Stimulated activated naive CD4-positive, alpha-beta T cell treated with Interleukin-2 at 50 U/mL for 16 hours (primary cell): ENCODE measurements around the gene MACROD1.

ENCODE experiments used
- DNase-seq: peaks from one replicate; lab custom pipeline; 2025; lab: John Stamatoyannopoulos, UW

The MACROD1 gene

DNA sequence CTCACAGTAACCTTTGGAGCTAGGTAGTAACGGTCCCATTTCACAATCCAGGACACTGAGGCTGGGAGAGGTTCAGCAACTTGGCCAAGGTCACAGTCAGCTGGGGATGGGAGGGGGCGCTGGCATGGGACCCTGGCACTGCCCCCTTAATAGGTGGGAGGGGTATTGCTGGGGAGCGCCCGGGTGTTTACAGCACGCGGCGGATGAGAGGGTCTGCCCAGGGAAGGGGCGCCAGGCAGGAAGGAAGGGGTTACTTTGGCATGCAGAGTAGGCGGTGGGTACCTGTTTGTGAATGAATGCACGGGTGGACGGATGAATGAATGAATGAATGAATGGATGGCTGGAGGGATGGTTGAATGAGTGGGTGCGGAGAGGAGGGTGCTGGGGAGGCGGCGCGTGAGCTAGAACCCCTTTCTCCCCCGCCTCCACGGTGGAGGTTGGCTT lies 130.8 kb downstream of the MACROD1 start:
- DNase-seq, result no peak

DNA sequence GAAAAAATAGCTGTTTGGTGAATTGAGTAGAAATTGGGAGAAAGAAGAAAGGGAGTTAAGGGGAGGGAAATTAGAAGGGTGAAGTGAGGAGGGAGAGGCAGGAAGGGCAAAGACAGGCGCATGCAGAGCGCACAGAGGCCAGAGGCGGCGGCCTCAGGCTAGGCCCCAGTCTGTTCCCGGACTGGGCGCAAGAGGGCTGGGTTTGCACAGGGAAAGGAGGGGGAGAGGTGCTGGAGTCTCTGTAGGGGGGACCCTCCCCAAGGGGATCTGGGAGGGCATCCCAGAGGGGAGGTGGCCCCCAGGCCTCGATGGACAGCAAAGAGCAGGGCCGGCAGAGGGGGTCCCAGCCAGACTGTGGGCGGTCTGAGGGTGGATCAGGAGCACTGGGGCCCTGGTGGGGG lies 131.5 kb downstream of the MACROD1 start:
- no peak for DNase-seq

DNA sequence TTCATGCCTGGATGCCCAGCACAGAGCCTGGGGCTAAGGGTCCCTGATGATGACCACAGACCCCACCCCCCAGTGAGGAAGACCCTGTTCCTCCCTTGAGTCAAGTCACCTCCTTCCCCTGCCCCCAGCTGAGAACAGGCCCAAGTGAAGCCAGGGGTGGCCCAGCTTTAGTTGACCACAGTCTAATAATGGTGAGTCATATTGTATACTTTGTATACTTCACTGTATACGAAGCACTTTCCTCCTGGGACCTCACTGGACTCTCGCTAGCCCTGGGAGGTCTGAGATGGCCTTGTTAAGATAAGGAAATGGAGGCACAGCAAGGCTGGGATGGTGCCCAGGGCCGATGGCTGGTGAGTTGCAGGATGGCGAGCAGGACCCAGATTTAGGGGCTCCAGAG lies 133.9 kb downstream of the MACROD1 start:
- no peak for DNase-seq

DNA sequence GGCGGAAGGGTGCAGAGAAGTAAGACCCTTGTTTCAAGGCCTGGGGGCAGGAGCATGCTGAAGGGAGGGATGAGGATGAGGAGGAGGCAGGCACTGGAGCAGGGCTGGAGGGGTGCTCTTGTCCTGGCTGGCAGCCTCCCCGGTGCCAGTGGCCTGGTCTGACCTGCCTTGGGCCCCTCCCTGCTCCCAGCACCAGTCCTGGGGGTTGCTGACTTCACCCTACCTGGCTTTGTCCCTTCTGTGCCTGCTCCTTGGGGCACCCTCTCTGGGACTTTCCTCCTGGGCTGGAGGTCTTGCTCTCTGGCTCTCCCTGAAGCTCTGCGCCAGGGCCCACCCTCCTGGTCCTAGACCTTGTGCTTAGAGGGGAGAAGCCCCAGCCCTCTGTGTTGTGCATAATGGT lies 134.9 kb downstream of the MACROD1 start:
- DNase-seq, result no peak

DNA sequence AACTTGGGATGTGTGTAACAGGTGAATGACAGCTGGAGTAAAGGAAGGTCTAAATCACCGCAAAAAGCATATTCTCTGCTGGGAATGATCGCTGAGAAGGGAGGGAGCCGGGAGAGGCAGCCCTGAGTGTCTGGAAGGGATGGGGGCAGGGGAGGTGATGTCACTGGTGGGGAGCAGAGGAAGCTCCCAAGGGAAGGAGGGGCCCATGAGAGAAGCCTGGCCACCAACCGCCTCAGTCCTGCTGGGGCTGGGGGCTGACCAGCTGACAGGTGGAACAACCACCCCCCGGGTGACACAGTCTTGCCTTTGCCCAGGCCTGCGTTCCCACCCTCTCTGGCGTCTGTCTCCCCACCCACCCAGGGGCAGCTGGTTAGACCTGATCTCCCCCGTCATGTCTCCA lies 136.1 kb downstream of the MACROD1 start:
- DNase-seq, result no peak

DNA sequence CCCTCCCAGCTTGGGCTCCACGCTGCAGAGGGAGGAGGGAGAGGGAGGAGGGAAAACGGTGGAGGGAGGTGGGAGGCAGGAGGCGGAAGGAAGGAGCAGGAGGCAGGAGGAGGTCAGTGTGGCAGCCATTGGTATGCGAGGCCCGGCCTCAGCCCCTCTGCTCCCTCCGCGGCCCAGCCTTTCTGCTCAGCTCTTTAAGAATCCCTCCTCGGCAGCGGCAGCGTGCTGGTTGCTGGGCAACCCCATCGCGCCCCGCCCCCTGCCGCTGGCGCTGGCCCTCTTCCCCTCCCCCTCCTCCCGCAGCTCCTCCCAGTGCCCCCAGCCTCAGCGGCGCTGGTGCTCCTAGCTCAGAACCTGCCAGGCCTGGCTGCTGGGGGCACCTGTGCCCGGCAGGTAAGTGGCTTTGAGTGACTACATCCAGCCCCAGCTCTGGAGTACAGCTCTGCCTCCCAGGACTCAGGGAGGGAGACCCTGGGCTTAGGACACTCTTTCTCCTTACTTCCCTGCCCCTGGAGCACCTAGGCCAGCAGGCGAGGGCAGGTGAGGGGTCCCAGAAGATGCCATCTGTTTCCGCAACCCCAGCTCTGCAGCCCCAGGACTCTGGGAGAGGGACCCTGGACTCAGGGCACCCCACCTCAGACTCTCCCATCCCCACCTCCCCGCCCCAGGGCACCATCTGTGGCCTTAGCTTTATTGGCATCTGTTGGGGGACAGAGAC lies 137.4 kb downstream of the MACROD1 start:
- no peak for DNase-seq

DNA sequence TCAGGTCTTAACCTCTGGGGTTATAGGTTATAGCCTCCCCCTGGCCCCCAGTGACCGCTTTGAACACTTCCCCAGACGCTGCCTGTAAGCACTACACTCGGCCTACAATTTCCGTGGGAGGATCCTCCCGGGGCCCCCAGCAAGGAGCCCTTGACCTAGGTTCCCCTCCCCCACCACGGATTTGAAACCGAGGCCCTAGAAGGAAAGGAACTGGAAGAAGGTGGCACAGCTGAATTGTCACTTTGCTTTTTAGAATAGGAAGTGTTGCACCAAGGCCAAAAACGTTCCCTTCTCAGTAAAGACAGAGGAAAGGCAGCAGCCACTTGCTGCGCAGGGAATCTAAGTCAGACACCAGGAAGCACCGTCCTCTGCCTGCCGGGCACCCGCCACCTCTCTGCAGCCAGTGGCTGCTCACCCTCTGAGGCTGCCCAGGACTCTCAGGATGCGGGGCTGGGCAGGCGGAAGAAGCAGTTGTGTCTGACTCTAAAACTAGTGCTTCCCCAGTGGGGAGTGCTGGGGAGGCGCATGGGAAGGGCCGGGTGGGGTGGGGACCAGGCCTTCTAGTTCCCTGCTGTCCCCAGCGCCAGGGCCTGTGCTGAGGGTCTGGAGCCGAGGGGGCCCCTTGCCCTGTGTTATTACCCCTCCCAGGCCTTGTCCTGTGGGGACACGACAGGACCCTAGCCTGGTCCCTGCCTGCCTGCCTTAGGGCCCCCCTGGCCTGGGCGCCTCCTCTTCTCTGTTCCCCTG lies 138.1 kb downstream of the MACROD1 start:
- DNase-seq, result no peak

DNA sequence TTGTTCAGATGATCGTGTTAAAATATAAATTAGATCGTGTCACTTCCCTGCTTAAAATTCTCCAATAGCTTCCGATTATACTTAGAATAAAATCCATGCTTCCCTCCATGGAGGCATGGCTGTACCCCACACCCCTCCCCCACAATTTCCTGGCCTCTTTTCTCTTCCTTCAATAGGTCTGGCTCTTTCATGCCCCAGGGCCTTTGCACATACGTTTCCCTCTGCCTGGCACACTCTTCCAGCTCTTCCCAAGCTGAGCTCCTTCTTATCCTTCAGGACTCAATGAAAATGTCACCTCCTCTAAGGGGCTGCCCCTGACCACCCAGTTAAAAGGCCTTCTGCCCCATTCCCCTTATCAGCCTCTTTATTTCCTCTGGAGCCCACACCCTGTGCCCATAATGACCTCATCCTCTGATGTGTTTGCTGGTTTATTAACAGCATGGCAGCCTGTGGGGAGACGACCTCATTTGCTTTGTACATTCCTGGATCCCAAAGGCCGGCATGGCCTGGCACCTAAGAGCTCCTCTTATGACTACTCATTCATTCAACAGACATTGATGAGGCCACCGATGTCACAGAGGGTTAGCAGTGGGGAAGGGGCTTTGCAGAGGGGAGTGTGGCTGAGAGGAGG lies 139.2 kb downstream of the MACROD1 start:
- DNase-seq, result no peak

DNA sequence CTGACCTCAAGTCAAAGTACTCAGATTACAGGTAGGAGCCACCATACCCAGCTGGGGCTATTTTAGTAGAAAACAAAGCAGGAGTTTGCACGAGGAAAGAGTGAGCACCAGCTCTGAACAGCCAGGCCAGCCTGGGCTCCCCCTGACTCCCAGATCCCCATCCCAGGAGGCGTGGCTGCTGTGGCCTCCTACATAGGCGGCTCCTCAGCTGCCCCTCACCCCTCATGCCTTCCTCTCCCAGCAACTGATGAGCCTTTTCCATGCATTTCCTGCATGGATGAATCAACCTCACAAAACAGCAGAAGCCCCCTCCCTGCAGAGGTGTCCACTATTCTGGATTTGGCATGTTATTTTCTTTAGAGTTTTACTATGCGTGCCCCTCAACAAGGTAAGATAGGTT lies 140.7 kb downstream of the MACROD1 start:
- no peak for DNase-seq

DNA sequence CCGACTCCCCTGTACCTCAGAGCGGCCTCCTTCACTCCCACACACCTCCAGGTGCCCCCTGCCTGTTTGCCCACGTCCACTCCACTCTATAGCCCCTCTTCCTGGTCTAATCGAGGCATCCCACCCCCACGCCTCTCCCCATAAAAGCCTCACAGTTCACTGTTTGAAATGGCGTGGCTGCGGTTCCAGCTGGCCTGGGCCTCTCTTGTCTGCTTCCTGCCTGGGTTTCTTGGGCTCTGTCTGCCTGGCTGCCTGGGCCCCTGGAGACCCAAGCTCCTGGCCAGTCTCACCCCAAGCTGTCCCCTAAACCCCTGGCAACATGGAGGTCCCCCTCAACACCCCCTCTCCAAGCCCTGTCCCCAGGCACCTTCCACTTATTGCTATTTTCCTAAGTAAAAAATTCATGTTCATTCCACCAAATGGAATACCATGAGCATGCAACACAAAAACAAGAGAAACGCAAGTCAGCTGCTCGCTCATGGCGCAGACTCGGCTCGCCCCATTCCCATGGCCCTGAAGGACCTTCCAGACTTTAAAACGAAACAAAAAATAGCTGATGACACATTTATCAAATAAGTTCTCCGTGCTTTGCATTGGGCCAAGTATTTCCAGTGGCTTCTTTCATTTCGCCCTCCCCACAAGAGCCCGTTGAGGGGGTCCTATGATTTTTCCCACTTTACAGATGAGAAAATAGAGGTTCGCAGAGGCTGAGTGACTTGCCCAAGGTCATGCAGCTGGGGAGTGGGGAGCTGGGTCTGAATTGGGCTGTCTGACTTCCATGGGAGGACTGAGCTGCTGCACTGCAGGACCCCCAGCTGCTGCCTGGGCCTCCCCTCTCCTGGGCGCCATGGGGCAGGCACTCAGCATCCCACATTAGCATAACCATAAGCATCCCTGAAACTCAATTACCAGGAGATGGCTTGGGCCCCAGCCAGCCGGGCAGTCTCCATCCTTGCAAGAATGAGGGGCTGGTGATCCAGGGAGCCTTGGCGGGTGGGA lies 141.9 kb downstream of the MACROD1 start:
- DNase-seq, result no peak

DNA sequence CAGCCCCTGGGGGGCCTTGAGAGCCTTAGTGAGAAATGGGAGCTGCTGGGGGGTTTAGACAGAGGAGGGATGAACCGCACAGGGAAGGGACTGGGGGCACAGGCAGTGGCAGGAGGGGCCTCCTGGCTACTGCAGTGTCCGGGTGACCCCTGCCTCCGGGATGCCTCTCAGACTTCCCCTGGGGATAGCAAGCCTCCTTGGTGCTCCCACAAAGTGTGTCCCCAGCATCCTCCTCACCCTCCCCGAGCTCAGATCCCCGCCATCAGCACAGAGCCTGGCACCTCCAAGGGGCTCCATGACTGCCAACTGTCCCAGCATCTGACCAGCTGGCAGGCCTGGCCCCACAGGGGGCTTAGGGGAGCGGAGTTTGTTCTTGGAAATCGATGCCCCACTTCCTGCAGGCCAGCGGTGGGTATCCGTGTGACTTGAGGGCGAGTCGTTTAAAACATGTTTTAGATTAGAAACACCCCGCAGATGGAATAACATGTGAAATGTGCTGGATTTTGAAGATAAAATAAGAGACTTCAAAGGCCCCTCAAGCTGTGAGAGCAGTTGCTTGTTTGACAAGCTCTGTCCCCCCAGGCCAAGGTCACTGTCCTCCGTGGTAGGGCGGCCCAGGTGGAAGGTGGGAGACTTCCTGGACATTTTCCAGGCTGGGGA lies 143.7 kb downstream of the MACROD1 start:
- DNase-seq, result no peak

DNA sequence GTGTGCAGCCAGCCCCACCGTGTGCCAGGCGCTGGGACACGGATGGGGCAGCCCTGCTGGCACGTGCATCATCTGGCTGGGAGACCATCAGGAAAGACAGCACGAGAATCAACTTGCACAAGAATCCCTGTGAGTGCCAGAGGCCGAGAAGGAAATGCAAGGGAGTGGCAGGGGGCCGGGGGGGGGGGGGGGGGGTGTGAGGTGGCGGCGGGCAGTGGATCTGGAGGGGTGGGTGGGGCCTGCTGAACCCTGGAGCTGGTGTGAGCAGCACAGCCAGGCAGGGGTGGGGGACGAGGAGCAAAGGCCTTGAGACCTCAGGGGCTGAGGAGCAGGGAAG lies 144.2 kb downstream of the MACROD1 start:
- no peak for DNase-seq

DNA sequence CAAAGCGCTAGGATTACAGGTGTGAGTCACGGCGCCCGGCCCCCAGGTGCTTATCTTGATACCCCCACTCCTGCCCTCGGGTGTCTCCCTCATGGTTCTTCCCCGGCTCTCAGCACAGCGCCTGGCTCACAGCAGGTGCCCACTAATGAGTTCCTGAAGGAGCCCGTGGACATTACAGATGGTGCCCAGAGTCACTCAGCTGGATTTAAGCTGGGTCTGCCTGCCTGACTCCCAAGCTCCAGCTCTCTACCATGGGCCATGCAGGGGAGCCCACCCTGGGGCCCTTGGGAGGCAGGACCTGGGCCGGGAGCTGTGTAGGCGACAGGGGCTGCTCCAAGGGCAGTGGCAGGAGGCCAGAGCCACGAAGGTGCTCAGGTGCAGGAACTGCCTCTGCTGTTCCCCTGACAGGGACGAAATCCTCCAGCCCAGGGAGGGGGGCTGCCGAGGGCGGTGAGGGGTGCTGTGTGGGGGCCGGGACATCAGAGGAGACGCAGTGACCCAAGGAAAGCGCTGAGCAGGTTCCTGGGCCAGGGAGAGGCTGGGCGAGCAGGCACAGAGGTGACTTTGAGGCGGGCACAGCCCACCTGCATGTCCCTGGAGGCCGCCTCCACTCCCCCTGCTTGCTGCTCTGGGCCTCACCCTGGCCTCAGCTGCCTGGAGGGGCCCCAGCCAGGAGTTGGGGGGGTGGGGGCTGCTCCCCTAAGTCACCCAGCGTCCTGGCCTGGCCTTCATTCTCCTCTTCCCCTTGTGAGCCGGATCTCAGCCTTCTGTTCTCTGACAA lies 144.7 kb downstream of the MACROD1 start:
- DNase-seq, result no peak

DNA sequence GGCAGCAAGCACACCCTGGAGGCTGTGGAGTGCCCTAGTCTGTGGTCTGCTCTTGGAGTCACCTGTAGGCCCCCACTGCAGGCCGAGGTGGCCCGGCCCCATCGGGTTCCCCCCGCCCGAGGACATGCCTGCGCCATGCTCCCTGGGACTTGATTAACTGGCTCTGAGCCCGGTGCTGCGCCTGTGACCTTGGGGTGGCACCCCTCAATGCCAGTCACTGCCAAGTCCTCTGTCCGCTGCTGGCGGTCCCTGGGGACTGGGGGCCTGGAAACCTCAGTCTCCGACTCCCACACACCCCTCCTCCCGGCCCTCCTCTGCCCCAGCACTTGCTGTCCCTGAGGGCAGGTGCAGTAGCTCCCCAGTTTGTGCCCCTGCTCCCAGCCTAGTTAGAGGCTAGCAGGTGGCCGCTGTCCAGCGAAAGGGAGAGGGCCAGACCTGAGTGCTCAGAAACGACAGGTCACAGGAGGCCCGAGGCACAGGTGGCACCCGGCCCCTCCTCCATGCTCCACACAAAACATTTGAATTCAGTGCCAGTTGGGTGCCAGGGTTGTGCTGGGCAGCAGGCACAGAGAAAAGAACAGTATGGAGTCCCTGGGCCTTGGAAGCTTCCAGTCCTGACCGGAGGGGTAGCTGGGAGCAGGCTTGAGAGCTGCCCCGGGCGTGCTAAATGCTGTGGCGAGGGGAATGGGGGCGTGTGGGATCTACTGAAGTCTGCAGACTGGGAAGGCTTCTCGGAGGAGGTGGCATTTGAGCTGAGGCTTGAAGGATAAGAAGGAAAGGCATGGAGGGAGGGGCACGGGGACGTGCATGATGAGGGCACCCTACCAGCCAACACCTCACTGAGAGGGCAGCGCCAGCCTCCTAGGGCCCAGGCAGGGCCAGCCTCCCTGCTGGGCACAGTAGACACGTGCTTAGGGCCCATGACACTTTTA lies 146.5 kb downstream of the MACROD1 start:
- no peak for DNase-seq

DNA sequence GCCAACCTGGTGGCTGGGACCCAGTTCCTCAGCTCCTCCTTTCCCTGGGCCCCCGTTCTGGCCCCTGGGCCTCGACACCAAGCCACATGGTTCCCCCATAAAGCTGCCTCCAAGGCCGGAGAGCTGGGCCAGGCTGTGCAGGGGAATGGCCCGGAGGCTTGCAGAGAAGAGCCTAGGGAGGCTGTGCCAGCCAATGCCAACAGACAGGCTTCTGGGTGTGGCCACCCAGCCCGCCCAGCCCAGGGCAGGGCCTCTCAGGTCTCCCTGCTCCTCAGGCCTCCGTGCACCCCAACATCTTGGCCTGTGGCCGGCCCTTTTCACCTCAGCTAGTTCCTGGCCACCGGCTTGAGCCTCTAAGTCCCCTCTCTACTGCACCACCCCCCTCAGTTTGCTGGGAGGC lies 147.6 kb downstream of the MACROD1 start:
- DNase-seq, result no peak

DNA sequence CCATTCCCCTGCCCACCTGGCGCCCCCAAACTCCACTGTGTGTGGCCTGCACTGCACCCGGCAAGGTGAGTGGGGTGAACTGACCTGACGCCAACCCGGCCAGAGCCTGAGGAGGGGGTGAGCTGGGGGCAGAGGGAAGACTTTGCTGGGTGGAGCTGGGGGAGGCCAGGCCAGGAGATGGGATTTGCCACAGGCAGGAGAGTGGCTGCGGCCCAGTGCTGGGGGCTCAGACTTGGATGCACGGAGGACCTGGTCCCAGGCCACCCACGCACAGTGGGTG lies 148.0 kb downstream of the MACROD1 start:
- DNase-seq, result no peak

DNA sequence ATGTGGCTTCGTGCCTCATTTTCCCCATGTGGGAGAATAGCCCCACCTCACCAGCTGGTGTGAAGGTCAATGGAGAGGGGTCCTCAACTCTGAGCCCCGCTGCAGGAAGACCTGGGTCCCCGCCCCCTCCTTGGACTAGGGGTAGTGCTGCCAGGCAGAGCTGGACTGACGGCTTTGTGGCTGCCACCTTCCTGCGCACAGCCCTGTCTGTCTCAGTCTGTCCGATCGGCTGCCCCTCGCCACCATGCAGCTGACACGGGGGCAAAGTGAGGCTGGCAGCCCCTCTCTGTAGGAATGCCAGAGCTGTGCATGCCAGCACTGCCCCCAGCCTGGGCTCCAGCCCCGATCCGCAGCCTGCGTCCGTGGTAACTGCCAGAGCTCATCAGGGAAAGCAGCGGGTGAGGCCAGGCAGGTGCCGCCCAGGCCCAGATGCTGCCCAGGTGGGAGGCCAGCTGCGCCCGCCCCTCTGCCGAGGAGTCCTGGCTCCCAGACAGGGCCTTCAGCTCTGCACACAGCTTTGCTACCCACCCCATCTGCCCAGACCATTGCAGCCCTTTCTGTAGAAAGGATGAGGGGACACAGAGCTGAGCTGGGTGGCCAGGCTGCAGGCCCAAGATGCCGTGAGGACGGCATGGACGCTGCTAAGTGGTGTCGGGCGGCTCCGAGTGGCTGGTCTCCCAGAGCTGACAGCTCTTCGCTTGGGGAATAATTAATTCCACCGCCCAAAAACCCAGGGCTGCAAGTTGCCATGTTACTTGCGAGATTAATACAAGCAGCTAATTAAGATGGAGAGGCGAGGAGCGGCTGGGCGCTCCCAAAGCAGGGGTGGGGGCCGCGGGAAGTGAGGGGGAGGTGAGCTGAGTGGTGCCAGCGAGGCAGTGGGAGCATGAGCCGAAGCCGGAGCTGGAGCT lies 149.7 kb downstream of the MACROD1 start:
- no peak for DNase-seq

DNA sequence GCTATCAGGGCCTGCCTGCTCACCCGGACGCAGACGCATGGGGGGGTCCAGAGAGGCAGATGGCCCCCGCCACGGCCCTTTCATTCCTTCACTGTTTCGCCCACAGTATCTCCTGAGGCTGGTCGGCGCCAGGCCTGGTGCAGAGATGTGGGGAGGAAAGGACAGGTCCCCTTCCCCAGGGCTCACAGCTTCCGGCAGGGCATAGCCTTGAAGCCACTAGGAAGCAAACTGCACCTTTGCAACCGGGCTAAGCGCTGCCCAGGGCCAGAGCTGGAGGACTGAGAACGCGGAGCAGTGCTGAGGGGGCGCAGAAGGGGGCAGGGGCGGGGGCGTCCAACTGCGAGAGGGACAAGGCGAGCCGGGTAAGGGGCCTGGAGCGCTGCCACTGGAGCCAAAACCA lies 150.4 kb downstream of the MACROD1 start:
- DNase-seq, result no peak

DNA sequence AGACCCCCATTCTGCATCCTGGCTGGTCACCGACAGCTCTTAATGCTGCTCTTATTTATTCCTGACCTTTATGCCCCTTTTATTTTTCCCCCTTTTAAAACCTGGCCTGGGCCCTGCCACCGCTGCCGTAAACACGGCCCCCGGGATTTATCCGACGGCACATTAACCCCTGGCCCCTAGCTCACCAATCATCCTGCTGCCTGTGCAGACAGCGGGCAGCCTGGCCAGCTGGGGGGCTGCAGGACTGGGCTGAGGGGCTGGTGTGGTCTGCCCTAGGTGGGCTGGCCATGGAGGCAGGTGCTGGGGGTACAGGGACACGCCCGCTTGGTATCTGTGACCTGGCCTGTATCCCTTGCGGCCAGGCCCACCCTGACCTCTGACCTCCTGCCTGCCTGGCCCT lies 151.6 kb downstream of the MACROD1 start:
- no peak for DNase-seq
